Hepatocyte (in vitro differentiated cells): ENCODE data around the gene DOCK4.
"Not testable (repeated sequence)": the region's sequence is repeated elsewhere in the genome, so short reads cannot be mapped to it uniquely, and the experiment has no call there.

Experiments
- CTCF ChIP-seq: fragments of 200-600 bp; sonication (generic); IDR thresholded peaks from 2 replicates; pipeline ENCODE4 v1.5.1; 2016; ENCODE audit warnings: antibody characterized with exemption, mild to moderate bottlenecking; ENCODE audit not compliant: poor library complexity
- EZH2 ChIP-seq: fragments of 200-600 bp; sonication (generic); IDR thresholded peaks from 2 replicates; pipeline ENCODE4 v1.6.1; 2016; ENCODE audit warnings: antibody characterized with exemption, mild to moderate bottlenecking, borderline replicate concordance

- not testable (repeated sequence) for TF ChIP-seq EZH2, CTCF
These were observed 78.2 kb downstream of the DOCK4 start for GRCh38 chr7:112128041-112128440.
